Kidney (tissue), 14 donors: ENCODE measurements around the gene MIDN. TPM values are rescaled to one million over a fixed set of nuclear protein-coding genes. Genes with fewer than 3 reads are reported as not detected.

ENCODE experiments used
- DNase-seq, 5 donors: peaks; one replicate each; pipeline ENCODE4 v3.0.0-alpha.2; 2013 to 2020
- FAIRE-seq: peaks from 2 replicates; lab custom pipeline; 2012; peaks lifted over from hg19 to GRCh38; lab: Jason Lieb, UNC
- H3K27ac ChIP-seq, 2 donors: one replicate each; pipeline ENCODE4 v1.7.0; 2013; ENCODE audit warnings: low read depth in 2 of 2, low read length in 2 of 2, inconsistent platforms in 1 of 2
- H3K27me3 ChIP-seq: one replicate; pipeline ENCODE4 v1.7.1; 2013; ENCODE audit warnings: low read length, inconsistent platforms; ENCODE audit not compliant: control insufficient read depth, insufficient read depth
- H3K36me3 ChIP-seq, 3 donors: one replicate each; pipeline versions ENCODE4 v1.7.0 to v1.7.1; 2013; ENCODE audit warnings: low read length in 3 of 3, control low read depth in 1 of 3, inconsistent platforms in 1 of 3; ENCODE audit not compliant: insufficient read depth in 3 of 3, control insufficient read depth in 2 of 3
- H3K4me1 ChIP-seq, 3 donors: one replicate each; pipeline versions ENCODE4 v1.7.0 to v1.7.1; 2013; ENCODE audit warnings: low read length in 3 of 3, inconsistent platforms in 1 of 3, low read depth in 1 of 3; ENCODE audit not compliant: control insufficient read depth in 2 of 3, insufficient read depth in 2 of 3
- H3K4me3 ChIP-seq, 3 donors: one replicate each; pipeline versions ENCODE4 v1.7.0 to v1.8.1; 2013; ENCODE audit warnings: low read length in 3 of 3, control low read depth in 1 of 3, inconsistent platforms in 1 of 3
- H3K9ac ChIP-seq, 3 donors: one replicate each; pipeline versions ENCODE4 v1.7.0 to v1.7.1; 2013; ENCODE audit warnings: low read length in 3 of 3, control low read depth in 1 of 3, inconsistent platforms in 1 of 3
- H3K9me3 ChIP-seq, 3 donors: one replicate each; pipeline versions ENCODE4 v1.7.0 to v1.7.1; 2013; ENCODE audit warnings: low read length in 3 of 3, control low read depth in 1 of 3, inconsistent platforms in 1 of 3; ENCODE audit not compliant: control insufficient read depth in 2 of 3, insufficient read depth in 1 of 3
- intact Hi-C: fragments of 100-400 bp; cut with DNase I; formaldehyde crosslinking; loops from one replicate; pipeline ENCODE4 v1.11.1; 2022
- polyA plus RNA-seq: library from polyadenylated mRNA; stranded (reverse); fragments of 350-450 nt; fragmentation: Illumina TruSeq; extraction: RNeasy Lipid Tissue Mini Kit (QIAGEN cat#74804); gene quantifications from one replicate; pipeline ENCODE4 v1.2.3, GENCODE V29; 2014; ENCODE audit warnings: low read depth, low replicate concordance; ENCODE audit not compliant: insufficient read depth
- total RNA-seq: library from RNA; stranded (reverse); fragmentation: NEBNext Ultra II Directional; extraction: Animal tissue kit (Norgen Biotek cat#: 25700); gene quantifications from one replicate; pipeline ENCODE4 v1.2.1, GENCODE V29; 2021
- TF ChIP-seq, protein P1 (sequence below): IDR thresholded peaks from 3 replicates; pipeline ENCODE4 v1.5.1; 2012; ENCODE audit warnings: mild to moderate bottlenecking, moderate library complexity, borderline replicate concordance; ENCODE audit not compliant: insufficient read depth; ENCODE audit errors: extremely low read depth
- donor health status: control.
- donor health status: control.
- donor health status: control.
- donor health status: control.
- donor health status: control.
- donor health status: DM: yes; HTN: yes; CAD: no.
- donor health status: Normal renal cell carcinoma (clear cell type).

Gene MIDN
- total and polyA plus RNA-seq, 2 donors from 2014 or later, result 21.3 to 205 TPM

DNA sequence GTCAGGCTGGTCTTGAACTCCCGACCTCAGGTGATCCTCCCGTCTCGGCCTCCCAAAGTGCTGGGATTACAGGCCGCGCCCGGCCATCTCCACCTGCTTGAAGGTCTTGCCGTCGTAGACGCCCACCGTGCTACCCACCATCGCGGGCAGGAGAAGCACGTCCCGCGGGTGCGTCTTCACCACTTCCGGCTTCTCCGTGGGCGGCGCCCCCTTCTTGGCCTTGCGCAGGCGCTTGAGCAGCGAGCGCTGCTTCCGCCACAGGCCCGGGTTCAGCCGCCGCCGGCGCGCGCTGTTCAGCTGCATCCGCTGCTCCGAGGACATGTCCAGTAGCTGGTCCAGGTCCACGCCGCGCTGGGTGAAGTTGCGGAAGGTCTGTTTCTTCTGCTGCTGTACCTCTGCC lies 58.9 kb downstream of the MIDN start:
- TF ChIP-seq, protein P1, sequence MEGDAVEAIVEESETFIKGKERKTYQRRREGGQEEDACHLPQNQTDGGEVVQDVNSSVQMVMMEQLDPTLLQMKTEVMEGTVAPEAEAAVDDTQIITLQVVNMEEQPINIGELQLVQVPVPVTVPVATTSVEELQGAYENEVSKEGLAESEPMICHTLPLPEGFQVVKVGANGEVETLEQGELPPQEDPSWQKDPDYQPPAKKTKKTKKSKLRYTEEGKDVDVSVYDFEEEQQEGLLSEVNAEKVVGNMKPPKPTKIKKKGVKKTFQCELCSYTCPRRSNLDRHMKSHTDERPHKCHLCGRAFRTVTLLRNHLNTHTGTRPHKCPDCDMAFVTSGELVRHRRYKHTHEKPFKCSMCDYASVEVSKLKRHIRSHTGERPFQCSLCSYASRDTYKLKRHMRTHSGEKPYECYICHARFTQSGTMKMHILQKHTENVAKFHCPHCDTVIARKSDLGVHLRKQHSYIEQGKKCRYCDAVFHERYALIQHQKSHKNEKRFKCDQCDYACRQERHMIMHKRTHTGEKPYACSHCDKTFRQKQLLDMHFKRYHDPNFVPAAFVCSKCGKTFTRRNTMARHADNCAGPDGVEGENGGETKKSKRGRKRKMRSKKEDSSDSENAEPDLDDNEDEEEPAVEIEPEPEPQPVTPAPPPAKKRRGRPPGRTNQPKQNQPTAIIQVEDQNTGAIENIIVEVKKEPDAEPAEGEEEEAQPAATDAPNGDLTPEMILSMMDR, result no peak
- H3K27ac ChIP-seq, result no peak overlapping the region
- DNase-seq, result no peak
- no peaks in the 10 kb centered on the region for H3K9me3 ChIP-seq
- H3K36me3 ChIP-seq, result no peaks in the 10 kb centered on the region
- no peak overlapping the region for H3K4me3 ChIP-seq
- H3K9ac ChIP-seq, result no peak overlapping the region
- no peaks in the 10 kb centered on the region for H3K4me1 ChIP-seq
- FAIRE-seq, result no peak
- intact Hi-C loops, result no loop called here
- no peaks in the 10 kb centered on the region for H3K27me3 ChIP-seq

DNA sequence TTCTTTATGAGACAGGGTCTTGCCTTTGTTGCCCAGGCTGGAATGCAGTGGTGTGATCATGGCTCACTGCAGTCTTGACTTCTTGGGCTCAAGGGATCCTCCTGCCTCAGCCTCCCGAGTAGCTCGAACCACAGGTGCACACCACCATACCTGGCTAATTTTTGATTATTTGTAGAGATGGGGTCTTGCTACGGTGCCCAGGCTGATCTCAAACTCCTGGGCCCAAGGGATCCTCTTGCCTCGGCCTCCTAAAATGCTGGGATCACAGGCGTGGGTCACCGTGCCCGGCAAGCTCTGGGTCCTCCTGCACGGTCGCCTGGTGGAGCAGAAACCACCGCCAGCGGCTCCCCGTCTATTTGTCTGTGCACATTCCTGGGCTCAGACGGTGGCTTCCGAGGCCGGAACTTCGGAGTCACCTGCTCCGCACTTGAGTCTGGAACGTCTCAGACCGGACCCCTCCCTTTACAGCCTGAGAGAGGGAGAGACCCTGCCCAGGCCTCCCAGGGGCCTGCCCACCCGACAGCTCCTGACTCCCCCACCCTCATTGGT lies 59.4 kb downstream of the MIDN start:
- intact Hi-C loops, result no loop called here
- DNase-seq, result no peak
- Histone ChIP-seq H3K27ac (no peak overlapping the region), H3K27me3 (no peaks in the 10 kb centered on the region), H3K4me3 (no peak overlapping the region), H3K36me3 (no peaks in the 10 kb centered on the region), H3K9me3 (no peaks in the 10 kb centered on the region), H3K4me1 (no peaks in the 10 kb centered on the region), H3K9ac (no peak overlapping the region)
- TF ChIP-seq, protein P1, result no peak
- no peak for FAIRE-seq

DNA sequence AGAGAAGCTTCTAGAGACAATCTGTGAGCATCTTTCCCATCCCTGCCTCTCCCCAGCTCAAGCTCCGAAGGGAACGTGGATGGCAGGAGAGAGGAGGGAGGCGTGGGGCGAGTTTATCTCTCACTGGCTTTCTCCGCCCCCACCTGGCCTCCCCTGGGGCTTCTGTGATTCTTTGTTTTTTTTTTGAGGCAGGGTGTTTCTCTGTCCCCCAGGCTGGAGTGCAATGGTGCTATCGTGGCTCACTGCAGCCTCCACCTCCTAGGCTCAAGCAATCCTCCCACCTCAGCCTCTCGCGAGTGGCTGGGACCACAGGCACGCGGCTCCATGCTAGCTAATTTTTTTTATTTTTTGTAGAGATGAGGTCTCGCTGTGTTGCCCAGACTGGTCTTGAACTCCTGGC lies 60.3 kb downstream of the MIDN start:
- DNase-seq, result no peak
- Histone ChIP-seq H3K27ac (no peak overlapping the region), H3K27me3 (no peaks in the 10 kb centered on the region), H3K9me3 (no peaks in the 10 kb centered on the region), H3K4me1 (no peaks in the 10 kb centered on the region), H3K36me3 (no peaks in the 10 kb centered on the region), H3K4me3 (no peak overlapping the region), H3K9ac (no peak overlapping the region)
- intact Hi-C loops, result no loop called here
- FAIRE-seq, result no peak
- TF ChIP-seq, protein P1, result no peak

Other genes starting within 250 kb of the MIDN start
- gene GRIN3B, start 248.2 kb upstream of the MIDN start, total RNA-seq, result 0.44 TPM
- 0.15 TPM for gene GRIN3B, start 248.2 kb upstream of the MIDN start, polyA plus RNA-seq
- 180 TPM for gene TMEM259, start 227.5 kb upstream of the MIDN start, total RNA-seq
- 129 TPM for gene TMEM259, start 227.5 kb upstream of the MIDN start, polyA plus RNA-seq
- gene RNU6-2, start 227.1 kb upstream of the MIDN start, total RNA-seq, result not detected
- gene RNU6-2, start 227.1 kb upstream of the MIDN start, polyA plus RNA-seq, result not detected
- gene CNN2, start 222.0 kb upstream of the MIDN start, total RNA-seq, result 131 TPM
- 64.1 TPM for gene CNN2, start 222.0 kb upstream of the MIDN start, polyA plus RNA-seq
- gene ABCA7, start 208.5 kb upstream of the MIDN start, total RNA-seq, result 20.4 TPM
- gene ABCA7, start 208.5 kb upstream of the MIDN start, polyA plus RNA-seq, result 11.7 TPM
- 50.0 TPM for gene ARHGAP45, start 181.4 kb upstream of the MIDN start, total RNA-seq
- gene ARHGAP45, start 181.4 kb upstream of the MIDN start, polyA plus RNA-seq, result 11.8 TPM
- 158 TPM for gene POLR2E, start 153.2 kb upstream of the MIDN start, total RNA-seq
- 189 TPM for gene POLR2E, start 153.2 kb upstream of the MIDN start, polyA plus RNA-seq
- 268 TPM for gene GPX4, start 144.6 kb upstream of the MIDN start, total RNA-seq
- 966 TPM for gene GPX4, start 144.6 kb upstream of the MIDN start, polyA plus RNA-seq
- 156 TPM for gene SBNO2, start 74.3 kb upstream of the MIDN start, total RNA-seq
- gene SBNO2, start 74.3 kb upstream of the MIDN start, polyA plus RNA-seq, result 12.2 TPM
- 57.7 TPM for gene STK11, start 42.8 kb upstream of the MIDN start, total RNA-seq
- 40.7 TPM for gene STK11, start 42.8 kb upstream of the MIDN start, polyA plus RNA-seq
- gene CBARP, start 10.6 kb upstream of the MIDN start, total RNA-seq, result 1.1 TPM
- gene CBARP, start 10.6 kb upstream of the MIDN start, polyA plus RNA-seq, result 1.0 TPM
- 183 TPM for gene ATP5F1D, start 6.8 kb upstream of the MIDN start, total RNA-seq
- 641 TPM for gene ATP5F1D, start 6.8 kb upstream of the MIDN start, polyA plus RNA-seq
- gene CIRBP, start 20.7 kb downstream of the MIDN start, total RNA-seq, result 533 TPM
- 408 TPM for gene CIRBP, start 20.7 kb downstream of the MIDN start, polyA plus RNA-seq
- gene FAM174C, start 26.9 kb downstream of the MIDN start, total RNA-seq, result 35.3 TPM
- 94.7 TPM for gene FAM174C, start 26.9 kb downstream of the MIDN start, polyA plus RNA-seq
- not detected for gene EFNA2, start 37.3 kb downstream of the MIDN start, total RNA-seq
- gene EFNA2, start 37.3 kb downstream of the MIDN start, polyA plus RNA-seq, result not detected
- gene NDUFS7, start 135.3 kb downstream of the MIDN start, total RNA-seq, result 85.5 TPM
- gene NDUFS7, start 135.3 kb downstream of the MIDN start, polyA plus RNA-seq, result 265 TPM
- gene GAMT, start 153.0 kb downstream of the MIDN start, total RNA-seq, result 16.3 TPM
- gene GAMT, start 153.0 kb downstream of the MIDN start, polyA plus RNA-seq, result 209 TPM
- gene DAZAP1, start 159.0 kb downstream of the MIDN start, total RNA-seq, result 98.5 TPM
- gene DAZAP1, start 159.0 kb downstream of the MIDN start, polyA plus RNA-seq, result 47.7 TPM
- 893 TPM for gene RPS15, start 189.8 kb downstream of the MIDN start, total RNA-seq
- gene RPS15, start 189.8 kb downstream of the MIDN start, polyA plus RNA-seq, result 1,823 TPM
- gene APC2, start 201.5 kb downstream of the MIDN start, total RNA-seq, result 0.25 TPM
- gene APC2, start 201.5 kb downstream of the MIDN start, polyA plus RNA-seq, result not detected
- 32.5 TPM for gene C19orf25, start 230.6 kb downstream of the MIDN start, total RNA-seq
- gene C19orf25, start 230.6 kb downstream of the MIDN start, polyA plus RNA-seq, result 50.9 TPM
- gene PCSK4, start 241.8 kb downstream of the MIDN start, total RNA-seq, result 5.3 TPM
- gene PCSK4, start 241.8 kb downstream of the MIDN start, polyA plus RNA-seq, result 5.5 TPM
- gene REEP6, start 242.6 kb downstream of the MIDN start, total RNA-seq, result 9.6 TPM
- gene REEP6, start 242.6 kb downstream of the MIDN start, polyA plus RNA-seq, result 60.0 TPM